IMR-90 (cell line): ENCODE data around the gene CUX1. TPM values are rescaled to one million over a fixed set of nuclear protein-coding genes. Genes with fewer than 3 reads are reported as not detected.

Experiments used
- ATAC-seq: fragments of 200-7000 bp; cut with Tn5 transposase; 2 replicates; pipeline ENCODE4 v1.9.1; 2020; ENCODE audit warnings: low read depth, mild to moderate bottlenecking, moderate library complexity
- BruUV-seq: library from RNA; stranded (reverse); fragments of 400-500 nt; replicated peaks from 2 replicates; lab custom pipeline; 2021; lab: Mats Ljungman, UMichigan
- CTCF ChIA-PET: fragments of 300-600 bp; formaldehyde crosslinking; extraction: SDS; loops from one replicate; lab custom pipeline; 2021; ENCODE audit warnings: antibody characterized with exemption; lab: Yijun Ruan, JAX
- POLR2A ChIA-PET: fragments of 300-600 bp; sonication (Branson Sonifier 250); formaldehyde crosslinking; loops from one replicate; lab custom pipeline; 2022; ENCODE audit warnings: antibody characterized with exemption; ENCODE audit not compliant: unreplicated experiment; lab: Charles Lee
- DNase-seq: peaks from one replicate; pipeline ENCODE4 v3.0.0; 2013
- H2AFZ ChIP-seq: replicated peaks from 2 replicates; pipeline ENCODE3; 2013; ENCODE audit warnings: low read length, mild to moderate bottlenecking; ENCODE audit not compliant: poor library complexity
- H2AK5ac ChIP-seq: 2 replicates; pipeline ENCODE4 v1.6.1; 2013; ENCODE audit warnings: low read depth, low read length, inconsistent platforms
- H2AK9ac ChIP-seq: replicated peaks from 2 replicates; pipeline ENCODE3; 2013; ENCODE audit warnings: mild to moderate bottlenecking, low read depth, low read length, moderate library complexity; ENCODE audit not compliant: poor library complexity
- H2BK120ac ChIP-seq: 2 replicates; pipeline ENCODE4 v1.6.1; 2013; ENCODE audit warnings: low read depth, low read length, inconsistent platforms
- H2BK15ac ChIP-seq: 3 replicates; pipeline ENCODE4 v1.6.1; 2013; ENCODE audit warnings: low read depth, low read length, inconsistent platforms
- H2BK20ac ChIP-seq: 2 replicates; pipeline ENCODE4 v1.6.1; 2013; ENCODE audit warnings: low read depth, mild to moderate bottlenecking, inconsistent platforms, low read length, moderate library complexity
- H2BK5ac ChIP-seq: 2 replicates; pipeline ENCODE4 v1.6.1; 2013; ENCODE audit warnings: mild to moderate bottlenecking, low read depth, low read length, inconsistent platforms; ENCODE audit not compliant: poor library complexity, severe bottlenecking
- H3K14ac ChIP-seq: replicated peaks from 2 replicates; pipeline ENCODE4 v1.6.1; 2013; ENCODE audit warnings: low read depth, low read length, inconsistent platforms
- H3K18ac ChIP-seq: 2 replicates; pipeline ENCODE4 v1.6.1; 2013; ENCODE audit warnings: low read depth, low read length, control low read depth
- H3K23ac ChIP-seq: 2 replicates; pipeline ENCODE4 v1.6.1; 2013; ENCODE audit warnings: low read depth, low read length, inconsistent platforms
- H3K27ac ChIP-seq: 2 replicates; pipeline ENCODE4 v1.5.1; 2013; ENCODE audit warnings: mild to moderate bottlenecking, control low read depth, low read length; ENCODE audit not compliant: insufficient read depth
- H3K27me3 ChIP-seq: 2 replicates; pipeline ENCODE4 v1.6.1; 2013; ENCODE audit warnings: low read length; ENCODE audit not compliant: control insufficient read depth, insufficient read depth
- H3K36me3 ChIP-seq: 2 replicates; pipeline ENCODE4 v1.6.1; 2013; ENCODE audit warnings: low read length, mixed read lengths; ENCODE audit not compliant: control insufficient read depth, insufficient read depth
- H3K4ac ChIP-seq: 2 replicates; pipeline ENCODE4 v1.6.1; 2013; ENCODE audit warnings: low read depth, low read length, inconsistent platforms
- H3K4me1 ChIP-seq: 2 replicates; pipeline ENCODE4 v1.6.1; 2013; ENCODE audit warnings: low read length, mixed read lengths; ENCODE audit not compliant: control insufficient read depth, insufficient read depth
- H3K4me2 ChIP-seq: 2 replicates; pipeline ENCODE4 v1.6.1; 2013; ENCODE audit warnings: low read depth, mild to moderate bottlenecking, control low read depth, low read length, moderate library complexity
- H3K4me3 ChIP-seq: 2 replicates; pipeline ENCODE4 v1.5.1; 2013; ENCODE audit warnings: low read depth, mild to moderate bottlenecking, control low read depth, low read length, moderate library complexity; ENCODE audit not compliant: insufficient read depth
- H3K56ac ChIP-seq: 2 replicates; pipeline ENCODE4 v1.6.1; 2013; ENCODE audit warnings: low read length, inconsistent platforms; ENCODE audit not compliant: insufficient read depth; ENCODE audit errors: extremely low read depth
- H3K79me1 ChIP-seq, 2 experiments: 2 replicates each; pipeline ENCODE4 v1.6.1; 2013; ENCODE audit warnings: low read length in 2 of 2, inconsistent platforms in 1 of 2, low read depth in 1 of 2
- H3K9ac ChIP-seq: 2 replicates; pipeline ENCODE4 v1.6.1; 2013; ENCODE audit warnings: low read depth, low read length, control low read depth
- H3K9me1 ChIP-seq: 2 replicates; pipeline ENCODE4 v1.6.1; 2013; ENCODE audit warnings: low read length, inconsistent platforms; ENCODE audit not compliant: insufficient read depth
- H3K9me3 ChIP-seq: 2 replicates; pipeline ENCODE4 v1.6.1; 2013; ENCODE audit warnings: low read length; ENCODE audit not compliant: control insufficient read depth, insufficient read depth
- H4K20me1 ChIP-seq: 2 replicates; pipeline ENCODE4 v1.6.1; 2013; ENCODE audit warnings: low read length, inconsistent platforms; ENCODE audit not compliant: insufficient read depth
- H4K5ac ChIP-seq: 2 replicates; pipeline ENCODE4 v1.6.1; 2013; ENCODE audit warnings: mild to moderate bottlenecking, low read depth, low read length, control low read depth
- H4K8ac ChIP-seq, 2 experiments: 2 replicates each; pipeline ENCODE4 v1.6.1; 2013; ENCODE audit warnings: low read depth in 2 of 2, low read length in 2 of 2, control low read depth in 1 of 2, inconsistent platforms in 1 of 2
- H4K91ac ChIP-seq: 2 replicates; pipeline ENCODE4 v1.6.1; 2013; ENCODE audit warnings: low read depth, low read length, inconsistent platforms; ENCODE audit not compliant: insufficient read depth
- MAFK ChIP-seq: IDR thresholded peaks from 2 replicates; pipeline ENCODE4 v1.6.1; 2012; ENCODE audit warnings: low read depth, low read length, improper control_type of control experiment
- RCOR1 ChIP-seq: IDR thresholded peaks from 2 replicates; pipeline ENCODE4 v1.6.1; 2012; ENCODE audit warnings: mild to moderate bottlenecking, low read length, improper control_type of control experiment; ENCODE audit not compliant: insufficient replicate concordance
- WGBS, 2 experiments: methylation state at CpG; one replicate each; pipeline versions ENCODE4 v1.1.5 to v1.1.7; 2013; ENCODE audit warnings: missing lambda C conversion rate in 2 of 2; ENCODE audit not compliant: insufficient read length in 1 of 2; ENCODE audit errors: extremely low coverage in 2 of 2; 5-methylcytosine and 5-hydroxymethylcytosine counted together
- dilution Hi-C: fragments of 300-500 bp; cut with HindIII; formaldehyde crosslinking; loops from one replicate; pipeline ENCODE4 v1.14.3; 2018; ENCODE audit warnings: low sequenced_read_pairs; ENCODE audit not compliant: unreplicated experiment
- in situ Hi-C: fragments of 300-500 bp; cut with MboI; formaldehyde crosslinking; loops from 3 replicates; pipeline ENCODE4 v1.14.3; 2019; ENCODE audit warnings: low sequenced_read_pairs, inconsistent platforms, mixed read lengths
- intact Hi-C: fragments of 100-400 bp; cut with micrococcal nuclease; formaldehyde crosslinking; loops from 2 replicates; pipeline ENCODE4 v1.10.0; 2022
- polyA plus RNA-seq, 3 experiments: library from polyadenylated mRNA; depleted of rRNA; stranded (reverse); fragments of >200 nt; gene quantifications; 2 replicates each; pipeline ENCODE4 v1.2.3, GENCODE V29; 2012; ENCODE audit warnings: low replicate concordance in 1 of 3
- total RNA-seq: library from RNA; depleted of rRNA; stranded (reverse); fragments of >200 nt; gene quantifications from 2 replicates; pipeline ENCODE4 v1.2.3, GENCODE V29; 2012
- TF ChIP-seq, protein P1 (sequence below): fragments of 150-350 bp; IDR thresholded peaks from 2 replicates; pipeline ENCODE4 v1.6.1; 2016; ENCODE audit warnings: low read depth, mild to moderate bottlenecking, low read length, moderate library complexity, borderline replicate concordance
- TF ChIP-seq, protein P2 (sequence below): conservative IDR thresholded peaks from 2 replicates; pipeline ENCODE4 v1.5.1; 2012; ENCODE audit warnings: mild to moderate bottlenecking, low read depth, low read length, improper control_type of control experiment

Gene CUX1
- total and polyA plus RNA-seq, 2 of the 4 experiments (the other 2 are of a cell fraction), result 19.7 to 46.4 TPM

DNA sequence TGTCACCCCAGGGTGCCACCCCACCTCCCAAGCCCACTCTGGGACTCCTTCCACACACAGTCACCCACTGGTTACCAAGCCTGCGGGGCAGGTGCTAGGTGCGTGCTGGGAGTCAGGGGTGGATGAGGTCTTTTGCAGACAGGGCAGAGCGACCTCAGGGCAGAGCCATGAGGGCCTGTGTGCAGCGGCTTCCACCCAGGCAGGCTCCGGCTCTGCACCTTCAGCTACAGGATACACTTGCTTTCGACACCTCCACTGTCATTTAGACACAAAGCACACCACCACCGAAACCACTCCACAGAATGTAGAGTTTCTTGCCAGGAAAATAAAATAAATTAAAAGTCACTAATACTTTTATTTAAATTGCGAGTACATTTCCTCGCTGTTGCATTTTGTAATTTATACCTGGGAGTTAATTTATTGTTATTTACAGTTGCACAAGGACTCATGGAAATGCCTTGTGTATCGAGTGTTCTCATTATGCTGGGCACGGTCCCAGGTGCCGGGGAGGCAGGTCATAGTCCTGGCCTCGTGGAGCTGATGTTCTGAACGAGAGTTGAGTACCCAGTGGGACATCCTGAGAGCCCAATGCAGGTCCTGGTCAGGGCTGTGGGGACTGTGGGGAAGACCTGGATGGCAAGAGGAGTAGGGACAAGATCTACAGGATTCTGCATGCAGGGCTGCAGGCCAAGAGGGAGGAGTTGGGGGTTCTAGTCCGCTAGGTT, 127.8 kb downstream of the CUX1 start:
- Histone ChIP-seq H3K18ac (no peak overlapping the region), H2BK5ac (no peak overlapping the region), H2BK15ac (no peak overlapping the region), H4K91ac (no peak overlapping the region), H3K27me3 (no peaks in the 10 kb centered on the region), H3K23ac (no peak overlapping the region), H3K56ac (no peak overlapping the region), H3K27ac (no peak overlapping the region), H3K14ac (no peak overlapping the region), H2BK120ac (no peak overlapping the region), H2AK5ac (peak overlapping the region; percentile 51; the same call in 1 of the 2 replicates), H3K4me1 (peaks cover 24% of the 10 kb centered on the region), H4K20me1 (peaks cover 36% of the 10 kb centered on the region), H4K5ac (no peak overlapping the region), H4K8ac (no peak overlapping the region), H3K36me3 (no peaks in the 10 kb centered on the region), H3K4ac (no peak overlapping the region), H2AK9ac (peak overlapping the region; percentile 16), H3K9me1 (peaks cover 32% of the 10 kb centered on the region), H2BK20ac (no peak overlapping the region), H3K4me3 (no peak overlapping the region), H3K4me2 (no peak overlapping the region), H3K9ac (no peak overlapping the region), H2AFZ (no peak overlapping the region), H3K79me1 (peaks cover 35 to 90% of the 10 kb centered on the region in 2 experiments), H3K9me3 (no peaks in the 10 kb centered on the region)
- POLR2A ChIA-PET, result no interaction called here
- dilution Hi-C loops, result no loop called here
- intact Hi-C loops, result no loop called here
- TF ChIP-seq MAFK (no peak), RCOR1 (no peak)
- TF ChIP-seq, protein P1, sequence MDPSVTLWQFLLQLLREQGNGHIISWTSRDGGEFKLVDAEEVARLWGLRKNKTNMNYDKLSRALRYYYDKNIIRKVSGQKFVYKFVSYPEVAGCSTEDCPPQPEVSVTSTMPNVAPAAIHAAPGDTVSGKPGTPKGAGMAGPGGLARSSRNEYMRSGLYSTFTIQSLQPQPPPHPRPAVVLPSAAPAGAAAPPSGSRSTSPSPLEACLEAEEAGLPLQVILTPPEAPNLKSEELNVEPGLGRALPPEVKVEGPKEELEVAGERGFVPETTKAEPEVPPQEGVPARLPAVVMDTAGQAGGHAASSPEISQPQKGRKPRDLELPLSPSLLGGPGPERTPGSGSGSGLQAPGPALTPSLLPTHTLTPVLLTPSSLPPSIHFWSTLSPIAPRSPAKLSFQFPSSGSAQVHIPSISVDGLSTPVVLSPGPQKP, result no peak
- TF ChIP-seq, protein P2, sequence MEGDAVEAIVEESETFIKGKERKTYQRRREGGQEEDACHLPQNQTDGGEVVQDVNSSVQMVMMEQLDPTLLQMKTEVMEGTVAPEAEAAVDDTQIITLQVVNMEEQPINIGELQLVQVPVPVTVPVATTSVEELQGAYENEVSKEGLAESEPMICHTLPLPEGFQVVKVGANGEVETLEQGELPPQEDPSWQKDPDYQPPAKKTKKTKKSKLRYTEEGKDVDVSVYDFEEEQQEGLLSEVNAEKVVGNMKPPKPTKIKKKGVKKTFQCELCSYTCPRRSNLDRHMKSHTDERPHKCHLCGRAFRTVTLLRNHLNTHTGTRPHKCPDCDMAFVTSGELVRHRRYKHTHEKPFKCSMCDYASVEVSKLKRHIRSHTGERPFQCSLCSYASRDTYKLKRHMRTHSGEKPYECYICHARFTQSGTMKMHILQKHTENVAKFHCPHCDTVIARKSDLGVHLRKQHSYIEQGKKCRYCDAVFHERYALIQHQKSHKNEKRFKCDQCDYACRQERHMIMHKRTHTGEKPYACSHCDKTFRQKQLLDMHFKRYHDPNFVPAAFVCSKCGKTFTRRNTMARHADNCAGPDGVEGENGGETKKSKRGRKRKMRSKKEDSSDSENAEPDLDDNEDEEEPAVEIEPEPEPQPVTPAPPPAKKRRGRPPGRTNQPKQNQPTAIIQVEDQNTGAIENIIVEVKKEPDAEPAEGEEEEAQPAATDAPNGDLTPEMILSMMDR, result no peak
- DNase-seq (no peak), ATAC-seq (no peak)
- 86% methylated on average over 3 of the region's 15 CpGs; no CpG with 5 or more reads in 1 of the 2 experiments for WGBS, 2 experiments
- in situ Hi-C loops, result no loop called here
- BruUV-seq, result no TSS peak
- CTCF ChIA-PET, result no interaction called here
